H7 (cell line): ENCODE measurements around the gene TMEM131L. TPM values are rescaled to one million over a fixed set of nuclear protein-coding genes. Genes with fewer than 3 reads are reported as not detected.
"Not testable (repeated sequence)": the region's sequence is repeated elsewhere in the genome, so short reads cannot be mapped to it uniquely, and the experiment has no call there.

Experiments used
- DNase-seq: peaks from one replicate; pipeline ENCODE4 v3.0.0; 2012
- H3K27me3 ChIP-seq: 2 replicates; pipeline ENCODE4 v1.6.0; 2011; ENCODE audit warnings: mild to moderate bottlenecking, low read length; ENCODE audit not compliant: control insufficient read depth, insufficient read depth
- H3K36me3 ChIP-seq: replicated peaks from 2 replicates; pipeline ENCODE4 v1.5.1; 2011; ENCODE audit warnings: low read length; ENCODE audit not compliant: control insufficient read depth, insufficient read depth
- H3K4me3 ChIP-seq: 2 replicates; pipeline ENCODE4 v1.5.1; 2011; ENCODE audit warnings: low read depth, mild to moderate bottlenecking, control low read depth, low read length, moderate library complexity; ENCODE audit not compliant: insufficient read depth
- total RNA-seq: library from RNA; depleted of rRNA; stranded (reverse); fragments of >200 nt; shearing (Covaris generic); gene quantifications from 2 replicates; pipeline ENCODE4 v1.2.3, GENCODE V29; 2014

Gene TMEM131L
- total RNA-seq, 1 experiment from 2014 or later = 19.6 TPM

- DNase-seq = no peak
- H3K4me3 ChIP-seq = no peak overlapping the region
- H3K36me3 ChIP-seq = no peaks in the 10 kb centered on the region
- H3K27me3 ChIP-seq = no peaks in the 10 kb centered on the region
Measured at GRCh38 chr4:153541456-153542096, 75.4 kb downstream of the TMEM131L start.

DNA sequence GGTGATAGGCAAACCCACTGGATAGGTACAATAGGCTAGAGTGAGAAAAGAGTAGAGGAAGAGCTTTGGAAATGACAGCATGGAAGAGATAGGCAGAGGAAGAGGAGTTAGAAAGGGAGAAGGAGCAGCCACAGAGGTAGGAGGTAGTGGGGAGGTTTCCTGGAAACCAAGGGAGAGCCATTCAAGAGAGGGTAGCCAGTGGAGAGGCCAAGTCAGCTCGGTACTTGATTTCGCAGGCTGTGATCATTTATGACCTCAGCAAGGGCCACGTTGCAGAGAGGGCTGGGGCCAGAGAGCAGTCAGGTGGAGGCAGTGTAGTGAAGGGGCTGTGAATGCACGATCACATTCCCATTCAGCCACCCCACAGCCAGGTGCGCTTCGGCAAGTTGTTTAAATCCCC is 76.0 kb downstream of the TMEM131L start:
- Histone ChIP-seq H3K27me3 (no peaks in the 10 kb centered on the region), H3K4me3 (no peak overlapping the region), H3K36me3 (no peaks in the 10 kb centered on the region)
- DNase-seq = no peak

DNA sequence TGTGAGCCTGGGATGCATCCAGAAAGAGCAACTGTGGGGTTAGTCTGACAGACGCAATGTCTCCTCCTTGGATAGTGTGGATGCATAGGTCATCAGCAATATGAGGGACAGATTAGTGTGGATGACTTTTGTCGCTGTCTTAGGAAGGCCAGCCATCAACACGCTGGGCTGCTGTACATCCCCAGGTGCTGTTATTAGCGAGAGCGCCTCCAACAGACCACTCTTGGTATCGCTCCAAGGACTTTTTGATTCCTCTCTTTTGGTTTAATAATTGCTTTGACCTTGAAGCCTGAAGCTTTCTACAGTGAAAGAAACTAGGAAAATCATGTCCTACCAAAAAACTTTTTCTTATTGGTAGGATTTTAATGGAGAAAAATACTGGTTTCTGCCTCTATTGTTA is 76.7 kb downstream of the TMEM131L start:
- no peak overlapping the region for H3K4me3 ChIP-seq
- DNase-seq = no peak
- no peaks in the 10 kb centered on the region for H3K36me3 ChIP-seq
- H3K27me3 ChIP-seq = no peaks in the 10 kb centered on the region

DNA sequence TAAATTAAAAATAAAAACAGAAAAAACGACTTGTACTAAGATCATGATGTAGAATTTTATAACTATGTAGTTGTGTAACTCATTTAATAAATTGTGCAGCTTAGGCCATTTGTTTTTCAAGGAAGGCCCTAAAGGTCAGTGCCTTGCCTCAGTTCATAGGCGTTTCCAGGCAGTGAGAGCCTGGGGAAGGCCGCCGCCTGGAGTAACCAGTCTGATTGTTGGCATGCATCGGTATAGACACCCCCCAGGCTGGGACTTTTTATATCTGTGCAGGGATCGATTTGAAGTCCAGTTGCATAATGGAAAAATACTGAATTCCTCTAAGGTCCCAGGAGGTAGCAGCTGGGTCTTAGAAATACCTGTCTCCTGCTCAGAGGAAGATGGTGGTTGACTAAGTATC is 77.2 kb downstream of the TMEM131L start:
- Histone ChIP-seq H3K36me3 (no peaks in the 10 kb centered on the region), H3K27me3 (no peaks in the 10 kb centered on the region), H3K4me3 (no peak overlapping the region)
- no peak for DNase-seq

DNA sequence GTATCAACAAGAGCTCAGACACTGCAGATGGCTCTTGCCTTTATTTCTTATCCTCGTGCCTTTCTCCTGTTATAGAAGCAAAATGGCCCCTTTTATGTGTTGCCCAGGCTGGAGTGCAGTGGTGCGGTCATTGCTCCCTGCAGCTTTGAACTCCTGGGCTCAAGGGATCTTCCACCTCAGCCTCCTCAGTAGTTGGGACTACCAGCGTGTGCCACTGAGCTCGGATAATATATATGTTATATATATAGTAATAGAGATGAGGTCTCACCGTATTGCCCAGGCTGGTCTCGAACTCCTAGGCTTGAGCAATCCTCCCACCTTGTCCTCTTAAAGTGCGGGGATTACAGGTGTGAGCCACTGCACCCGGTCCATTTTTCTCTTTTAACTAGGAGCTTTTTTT is 79.7 kb downstream of the TMEM131L start:
- Histone ChIP-seq H3K36me3 (no peaks in the 10 kb centered on the region), H3K4me3 (no peak overlapping the region), H3K27me3 (no peaks in the 10 kb centered on the region)
- no peak for DNase-seq

GRCh38 chr4:153546280-153546679 is 80.1 kb downstream of the TMEM131L start:
- no peak overlapping the region for H3K4me3 ChIP-seq
- H3K27me3 ChIP-seq = no peaks in the 10 kb centered on the region
- DNase-seq = no peak
- H3K36me3 ChIP-seq = no peaks in the 10 kb centered on the region

DNA sequence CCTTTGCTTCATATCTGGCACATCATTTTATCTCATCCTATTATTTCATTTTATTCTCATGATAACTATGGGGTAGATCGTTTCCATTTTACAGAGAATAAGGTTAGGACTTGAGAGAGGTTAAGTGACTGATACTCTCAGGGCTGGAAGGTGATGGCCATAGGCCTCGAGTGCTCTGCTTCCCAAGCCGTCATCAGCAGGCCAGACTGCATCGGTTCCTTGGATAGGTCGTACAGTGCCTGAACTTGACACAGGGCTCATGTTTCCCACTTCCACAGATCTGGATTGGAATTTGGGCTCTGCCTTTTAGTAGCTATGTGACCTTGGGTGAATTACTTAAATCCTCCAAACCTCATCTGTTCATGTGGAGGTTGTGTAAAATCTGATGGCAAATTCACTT is 81.4 kb downstream of the TMEM131L start:
- H3K4me3 ChIP-seq = no peak overlapping the region
- DNase-seq = no peak

DNA sequence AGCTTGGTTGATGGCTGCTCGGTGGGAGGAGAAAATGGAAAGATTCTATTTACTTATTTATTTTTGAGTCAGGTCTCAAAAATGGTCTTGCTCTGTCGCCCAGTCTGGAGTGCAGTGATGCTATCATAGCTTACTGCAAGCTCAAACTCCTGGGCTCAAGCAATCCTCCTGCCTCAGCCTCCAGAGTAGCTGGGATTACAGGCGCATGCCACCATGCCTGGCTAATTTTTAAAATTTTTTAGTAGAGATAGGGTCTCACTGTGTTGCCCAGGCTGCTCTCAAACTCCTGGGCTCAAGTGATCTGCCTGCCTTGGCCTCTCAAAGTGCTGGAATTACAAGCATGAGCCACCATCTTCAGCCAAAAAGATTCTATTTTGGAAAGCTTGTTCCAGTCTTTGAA is 82.7 kb downstream of the TMEM131L start:
- not testable (repeated sequence) for H3K27me3 ChIP-seq, H3K36me3 ChIP-seq, DNase-seq, H3K4me3 ChIP-seq

More for the DNA sequence above, 81.4 kb downstream of the TMEM131L start:
- no peaks in the 10 kb centered on the region for H3K36me3 ChIP-seq
- no peaks in the 10 kb centered on the region for H3K27me3 ChIP-seq

DNA sequence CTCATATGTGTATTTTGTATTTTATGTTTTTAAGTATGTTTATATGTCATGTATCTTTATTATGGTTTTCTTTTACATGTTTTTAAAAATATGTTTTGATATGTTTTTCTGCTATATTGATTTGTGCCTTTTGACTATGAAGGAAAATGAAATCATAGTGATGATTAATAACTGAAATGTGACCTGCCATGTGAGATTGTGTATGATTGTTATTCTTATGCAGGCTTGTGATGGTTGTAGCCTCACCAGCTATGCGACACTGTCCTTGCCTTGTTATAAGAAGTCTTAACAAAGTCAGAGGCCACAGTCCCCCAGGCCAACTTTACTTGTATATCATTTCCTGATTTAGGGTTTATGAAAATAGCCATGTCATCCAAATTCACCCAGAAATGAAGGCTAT is 83.2 kb downstream of the TMEM131L start:
- no peaks in the 10 kb centered on the region for H3K36me3 ChIP-seq
- no peaks in the 10 kb centered on the region for H3K27me3 ChIP-seq
- H3K4me3 ChIP-seq = no peak overlapping the region
- DNase-seq = no peak

DNA sequence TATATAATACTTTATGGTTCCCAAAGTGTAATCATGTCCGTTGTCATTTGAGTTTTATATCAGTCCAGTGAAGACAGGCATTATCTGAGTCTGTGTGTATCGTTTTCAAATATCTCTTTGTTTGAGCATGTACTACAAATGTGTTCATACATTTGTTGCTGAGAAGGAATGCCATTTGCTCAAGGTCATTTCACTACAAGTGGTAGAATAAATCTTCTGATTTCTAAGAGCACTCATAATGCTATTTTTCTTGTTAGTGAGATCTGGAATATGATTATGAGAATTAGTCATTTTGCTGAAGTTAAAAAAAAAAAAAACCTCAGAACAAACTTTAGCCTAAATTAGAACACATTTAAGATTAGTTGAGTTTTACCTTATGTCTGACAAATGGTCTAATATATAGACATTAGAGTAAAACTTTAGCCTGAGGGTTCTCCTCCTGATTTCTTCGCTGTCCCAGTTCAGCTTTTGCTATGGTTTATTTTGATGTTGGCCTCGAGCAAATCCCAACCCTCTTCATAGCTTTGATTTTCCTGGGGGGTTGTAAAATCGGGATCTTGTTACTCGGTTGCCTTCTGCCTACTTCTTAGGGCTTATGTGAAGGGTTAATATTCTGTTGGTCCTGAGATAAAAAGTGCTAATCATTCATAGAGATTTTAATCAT is 87.1 kb downstream of the TMEM131L start:
- no peaks in the 10 kb centered on the region for H3K36me3 ChIP-seq
- no peak for DNase-seq
- no peaks in the 10 kb centered on the region for H3K27me3 ChIP-seq
- H3K4me3 ChIP-seq = no peak overlapping the region

- Histone ChIP-seq H3K36me3 (no peaks in the 10 kb centered on the region), H3K27me3 (no peaks in the 10 kb centered on the region), H3K4me3 (no peak overlapping the region)
- DNase-seq = no peak
Measured at GRCh38 chr4:153553819-153554170, 87.6 kb downstream of the TMEM131L start.

DNA sequence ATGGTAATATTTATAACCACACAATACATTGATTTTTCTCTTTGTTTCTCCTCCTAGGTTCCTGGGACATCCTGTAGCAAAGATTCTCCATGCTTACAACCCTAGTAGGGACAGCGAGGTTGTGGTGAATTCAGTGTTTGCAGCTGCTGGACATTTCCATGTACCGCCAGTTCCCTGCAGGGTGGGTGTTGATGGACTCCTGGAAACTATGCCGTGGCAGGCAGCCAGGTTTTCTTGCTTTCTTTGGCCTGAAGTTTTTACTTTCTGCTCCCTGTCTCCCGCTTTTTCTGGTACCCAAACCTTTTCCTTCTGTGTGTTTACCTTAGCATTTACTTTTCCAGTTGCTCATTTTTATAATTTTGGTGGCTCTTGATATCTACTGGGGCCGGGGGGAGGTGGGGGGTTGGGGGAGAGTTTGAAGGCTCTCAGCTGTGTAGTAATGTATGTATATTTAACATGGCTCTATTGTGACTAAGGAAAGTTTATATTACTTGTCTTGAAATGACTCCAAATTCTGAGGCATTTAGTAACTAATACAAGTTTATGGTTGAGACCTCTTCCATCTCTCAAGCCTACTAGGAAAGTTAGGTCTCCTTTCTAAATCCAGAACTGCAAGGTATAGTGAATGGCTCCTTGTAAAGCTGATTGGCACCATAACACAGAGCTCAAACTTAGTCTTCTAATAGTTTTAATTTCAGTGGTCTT is 89.7 kb downstream of the TMEM131L start:
- H3K36me3 ChIP-seq = peaks cover 1% of the 10 kb centered on the region
- no peak overlapping the region for H3K4me3 ChIP-seq
- no peak for DNase-seq
- H3K27me3 ChIP-seq = no peaks in the 10 kb centered on the region

DNA sequence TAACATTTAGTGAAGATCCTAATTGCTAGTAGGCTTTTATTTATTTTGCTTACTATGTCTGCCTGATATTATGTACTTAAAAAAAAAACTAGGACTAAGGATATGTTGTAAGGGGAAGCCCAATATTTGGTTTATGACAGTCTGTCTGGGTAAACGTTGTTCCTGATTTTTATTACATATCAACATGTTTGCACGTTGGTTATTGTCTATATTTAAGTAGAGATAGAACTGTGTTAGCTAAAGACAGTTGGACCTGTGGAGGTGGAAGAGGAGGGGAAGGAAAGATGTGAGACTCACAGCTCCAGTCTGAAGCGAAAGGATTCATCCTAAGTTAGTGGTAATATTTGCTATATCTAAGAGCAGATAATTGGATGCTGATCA is 90.3 kb downstream of the TMEM131L start:
- DNase-seq = no peak
- no peak overlapping the region for H3K4me3 ChIP-seq
- no peaks in the 10 kb centered on the region for H3K27me3 ChIP-seq
- peaks cover 1% of the 10 kb centered on the region for H3K36me3 ChIP-seq

- no peak for DNase-seq
- Histone ChIP-seq H3K4me3 (no peak overlapping the region), H3K27me3 (no peaks in the 10 kb centered on the region), H3K36me3 (peaks cover 1% of the 10 kb centered on the region)
Measured at GRCh38 chr4:153560908-153561307, 94.7 kb downstream of the TMEM131L start.
